WERI-Rb-1 (cell line): ENCODE results near the gene MAGED2.
A peak's percentile ranks its signal among the peaks of the same experiment; 100 is the strongest.
"Not testable (repeated sequence)": the region's sequence is repeated elsewhere in the genome, so short reads cannot be mapped to it uniquely, and the experiment has no call there.

Experiments
- DNase-seq: peaks from one replicate; pipeline ENCODE4 v3.0.0-alpha.2; 2020
- H3K27ac ChIP-seq: fragments of 250-450 bp; sonication (Bioruptor Pico); 2 replicates; pipeline ENCODE4 v1.5.1; 2020; ENCODE audit warnings: mild to moderate bottlenecking, moderate library complexity
- H3K27me3 ChIP-seq: fragments of 250-450 bp; sonication (Bioruptor Pico); 2 replicates; pipeline ENCODE4 v1.5.1; 2021; ENCODE audit warnings: mild to moderate bottlenecking, low read depth, moderate library complexity; ENCODE audit not compliant: insufficient read depth, severe bottlenecking
- H3K36me3 ChIP-seq: fragments of 250-450 bp; sonication (Bioruptor Pico); 2 replicates; pipeline ENCODE4 v1.5.1; 2020; ENCODE audit warnings: mild to moderate bottlenecking, moderate library complexity
- H3K4me3 ChIP-seq: 2 replicates; pipeline ENCODE4 v1.5.1; 2011; ENCODE audit warnings: low read depth, mild to moderate bottlenecking, control low read depth, low read length
- H3K9me3 ChIP-seq: fragments of 250-450 bp; sonication (Bioruptor Pico); 2 replicates; pipeline ENCODE4 v1.5.1; 2021; ENCODE audit warnings: mild to moderate bottlenecking, moderate library complexity; ENCODE audit not compliant: severe bottlenecking
- TF ChIP-seq, protein P1 (sequence below): IDR thresholded peaks from 2 replicates; pipeline ENCODE4 v1.5.1; 2011; ENCODE audit warnings: low read depth, mild to moderate bottlenecking, control low read depth, inconsistent platforms, low read length

MAGED2 gene

DNA sequence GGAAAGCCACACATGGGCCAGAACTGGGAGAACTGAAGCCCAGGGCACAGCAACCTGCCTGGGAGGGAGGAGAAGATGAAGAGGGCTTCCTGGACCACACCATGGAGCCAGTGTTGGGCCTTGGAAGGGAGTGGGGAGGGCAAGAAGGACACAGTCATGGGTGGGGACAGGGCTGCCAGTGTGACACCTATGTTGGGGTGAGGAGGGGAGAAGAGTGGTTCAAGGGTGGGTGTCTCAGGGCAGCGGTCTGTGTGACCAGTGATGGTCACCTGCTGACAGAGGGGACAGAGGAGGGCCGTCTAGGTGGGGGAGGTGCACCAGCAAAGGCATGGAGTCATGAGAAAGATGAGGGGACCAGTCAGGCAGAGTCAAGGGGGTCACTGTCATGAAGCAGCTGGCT is 13.8 kb downstream of the MAGED2 start:
- H3K27me3 ChIP-seq: peaks cover 35% of the 10 kb centered on the region
- TF ChIP-seq, protein P1, sequence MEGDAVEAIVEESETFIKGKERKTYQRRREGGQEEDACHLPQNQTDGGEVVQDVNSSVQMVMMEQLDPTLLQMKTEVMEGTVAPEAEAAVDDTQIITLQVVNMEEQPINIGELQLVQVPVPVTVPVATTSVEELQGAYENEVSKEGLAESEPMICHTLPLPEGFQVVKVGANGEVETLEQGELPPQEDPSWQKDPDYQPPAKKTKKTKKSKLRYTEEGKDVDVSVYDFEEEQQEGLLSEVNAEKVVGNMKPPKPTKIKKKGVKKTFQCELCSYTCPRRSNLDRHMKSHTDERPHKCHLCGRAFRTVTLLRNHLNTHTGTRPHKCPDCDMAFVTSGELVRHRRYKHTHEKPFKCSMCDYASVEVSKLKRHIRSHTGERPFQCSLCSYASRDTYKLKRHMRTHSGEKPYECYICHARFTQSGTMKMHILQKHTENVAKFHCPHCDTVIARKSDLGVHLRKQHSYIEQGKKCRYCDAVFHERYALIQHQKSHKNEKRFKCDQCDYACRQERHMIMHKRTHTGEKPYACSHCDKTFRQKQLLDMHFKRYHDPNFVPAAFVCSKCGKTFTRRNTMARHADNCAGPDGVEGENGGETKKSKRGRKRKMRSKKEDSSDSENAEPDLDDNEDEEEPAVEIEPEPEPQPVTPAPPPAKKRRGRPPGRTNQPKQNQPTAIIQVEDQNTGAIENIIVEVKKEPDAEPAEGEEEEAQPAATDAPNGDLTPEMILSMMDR: no peak
- no peaks in the 10 kb centered on the region for H3K9me3 ChIP-seq
- no peak overlapping the region for H3K4me3 ChIP-seq
- H3K36me3 ChIP-seq: no peaks in the 10 kb centered on the region
- no peak overlapping the region for H3K27ac ChIP-seq
- no peak for DNase-seq

DNA sequence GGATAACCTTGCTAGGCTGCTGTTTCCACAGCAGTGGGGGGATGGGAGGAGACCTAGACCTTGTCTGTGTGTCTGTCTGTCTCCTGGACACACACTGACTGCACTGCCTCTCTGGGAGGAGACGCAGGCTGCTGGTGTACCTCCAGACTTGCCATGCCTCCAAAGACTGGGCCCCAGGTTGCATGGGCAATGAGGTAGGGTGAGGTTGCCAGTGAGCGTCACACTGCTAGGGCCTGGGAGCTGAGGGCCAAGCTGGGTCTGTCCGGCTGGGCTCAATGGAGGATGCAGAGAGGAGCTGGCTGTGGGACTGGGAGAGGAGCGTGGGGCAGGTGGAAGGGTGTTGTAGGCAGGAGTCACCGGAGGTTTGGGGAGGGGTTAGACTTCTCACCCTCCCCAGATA is 16.6 kb downstream of the MAGED2 start:
- Histone ChIP-seq H3K27me3 (peaks cover 29% of the 10 kb centered on the region), H3K9me3 (no peaks in the 10 kb centered on the region), H3K27ac (no peak overlapping the region), H3K4me3 (no peak overlapping the region), H3K36me3 (no peaks in the 10 kb centered on the region)
- TF ChIP-seq, protein P1: no peak
- DNase-seq: no peak

DNA sequence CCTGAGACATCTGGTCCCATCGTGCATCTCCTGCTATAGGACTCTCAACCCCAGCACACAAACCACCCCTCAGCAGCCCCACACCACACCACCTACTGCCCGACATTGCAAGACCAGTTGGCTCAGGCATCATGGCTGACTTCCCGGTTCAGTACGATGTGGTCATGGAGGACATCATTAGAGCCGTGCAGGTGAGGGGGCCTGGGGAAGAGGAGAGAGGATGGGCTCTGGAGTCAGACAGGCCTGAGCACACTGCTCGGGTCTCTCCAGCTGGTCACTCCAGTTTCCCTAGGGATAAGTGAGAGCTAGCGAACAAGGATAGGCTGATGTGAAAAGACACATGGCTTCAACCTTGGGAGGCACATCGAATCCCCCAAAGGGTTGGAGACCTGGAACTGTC is 17.2 kb downstream of the MAGED2 start:
- Histone ChIP-seq H3K36me3 (no peaks in the 10 kb centered on the region), H3K9me3 (no peaks in the 10 kb centered on the region), H3K4me3 (no peak overlapping the region), H3K27ac (no peak overlapping the region), H3K27me3 (peaks cover 28% of the 10 kb centered on the region)
- DNase-seq: no peak
- TF ChIP-seq, protein P1: no peak

DNA sequence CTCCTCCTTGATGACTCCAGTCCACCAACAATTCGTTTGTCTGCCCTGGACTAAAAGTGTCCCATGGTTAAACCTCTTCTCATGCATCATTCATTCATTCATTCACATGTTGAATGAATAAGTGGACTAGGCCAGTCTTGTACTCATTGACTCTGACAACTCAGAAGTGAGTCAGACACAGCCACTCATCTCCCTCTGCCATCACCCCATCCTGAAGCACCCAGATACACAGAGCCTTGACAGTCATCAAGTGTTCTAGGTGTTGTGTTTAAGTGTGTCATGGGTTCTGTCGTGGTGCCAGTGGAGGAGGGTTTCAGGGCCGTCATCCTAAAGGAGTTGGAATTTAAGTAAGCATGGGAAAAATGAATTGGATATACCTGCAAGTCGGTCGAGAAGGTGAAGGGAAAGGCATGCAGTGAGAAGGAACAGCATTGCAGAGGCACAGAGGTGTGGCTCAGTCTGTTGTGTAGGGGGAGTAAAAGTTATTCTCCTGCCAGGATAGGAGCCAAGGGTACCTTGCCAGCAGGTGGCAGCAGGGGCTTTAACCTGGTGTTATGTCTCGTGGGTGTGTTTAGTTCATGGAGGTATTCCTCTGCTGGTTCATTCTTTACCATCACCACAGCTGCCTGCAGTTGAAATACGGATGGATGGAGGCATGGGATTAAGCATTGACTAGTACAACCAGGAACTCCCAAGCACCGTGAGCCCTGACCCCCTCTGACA is 18.3 kb downstream of the MAGED2 start:
- no peak overlapping the region for H3K27ac ChIP-seq
- H3K27me3 ChIP-seq: peaks cover 27% of the 10 kb centered on the region
- H3K36me3 ChIP-seq: no peaks in the 10 kb centered on the region
- no peak overlapping the region for H3K4me3 ChIP-seq
- TF ChIP-seq, protein P1: peak; percentile 37
- no peak for DNase-seq
- no peaks in the 10 kb centered on the region for H3K9me3 ChIP-seq

DNA sequence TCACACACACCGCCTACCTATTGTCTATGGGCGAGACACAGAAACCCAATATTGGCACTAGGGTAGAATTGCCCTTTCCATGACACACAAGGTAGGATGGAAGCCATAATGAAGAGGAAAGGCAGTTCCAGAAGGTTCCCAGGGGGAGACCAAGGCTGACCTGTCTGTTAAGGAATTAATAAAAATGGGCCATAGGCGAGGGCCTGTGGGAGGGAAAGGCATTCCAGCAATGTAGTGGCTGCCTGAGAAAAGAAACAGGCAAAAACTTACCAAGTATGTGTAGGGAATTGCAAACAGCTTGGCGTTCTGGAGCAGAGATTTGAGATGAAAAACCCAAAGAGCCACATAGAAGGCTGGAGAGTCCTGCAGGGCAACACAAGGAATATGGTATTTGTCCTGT is 19.1 kb downstream of the MAGED2 start:
- no peak overlapping the region for H3K27ac ChIP-seq
- no peak for DNase-seq
- H3K27me3 ChIP-seq: peaks cover 26% of the 10 kb centered on the region
- TF ChIP-seq, protein P1: no peak
- no peaks in the 10 kb centered on the region for H3K9me3 ChIP-seq
- no peak overlapping the region for H3K4me3 ChIP-seq
- H3K36me3 ChIP-seq: no peaks in the 10 kb centered on the region

DNA sequence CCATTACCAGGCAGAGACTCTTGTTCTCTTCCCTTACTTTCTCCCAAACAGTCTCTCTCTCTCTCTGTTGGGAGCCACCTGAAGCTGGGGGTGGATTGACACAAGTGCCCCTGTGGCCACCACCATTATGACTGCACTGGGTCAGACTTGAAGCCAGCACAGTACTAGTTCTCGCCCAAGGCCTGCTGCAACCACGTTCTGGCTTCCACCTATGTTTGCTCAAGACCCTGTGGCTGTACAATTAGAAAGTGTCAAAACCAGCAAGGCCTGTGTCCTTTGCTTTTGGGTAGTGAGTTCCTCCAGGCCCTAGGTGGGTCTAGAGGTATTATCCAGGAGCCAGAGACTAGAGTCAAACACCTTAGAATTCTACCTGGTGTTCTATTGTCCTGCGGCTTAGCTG is 31.0 kb downstream of the MAGED2 start:
- peaks cover 32% of the 10 kb centered on the region for H3K27me3 ChIP-seq
- no peak for DNase-seq
- TF ChIP-seq, protein P1: no peak

DNA sequence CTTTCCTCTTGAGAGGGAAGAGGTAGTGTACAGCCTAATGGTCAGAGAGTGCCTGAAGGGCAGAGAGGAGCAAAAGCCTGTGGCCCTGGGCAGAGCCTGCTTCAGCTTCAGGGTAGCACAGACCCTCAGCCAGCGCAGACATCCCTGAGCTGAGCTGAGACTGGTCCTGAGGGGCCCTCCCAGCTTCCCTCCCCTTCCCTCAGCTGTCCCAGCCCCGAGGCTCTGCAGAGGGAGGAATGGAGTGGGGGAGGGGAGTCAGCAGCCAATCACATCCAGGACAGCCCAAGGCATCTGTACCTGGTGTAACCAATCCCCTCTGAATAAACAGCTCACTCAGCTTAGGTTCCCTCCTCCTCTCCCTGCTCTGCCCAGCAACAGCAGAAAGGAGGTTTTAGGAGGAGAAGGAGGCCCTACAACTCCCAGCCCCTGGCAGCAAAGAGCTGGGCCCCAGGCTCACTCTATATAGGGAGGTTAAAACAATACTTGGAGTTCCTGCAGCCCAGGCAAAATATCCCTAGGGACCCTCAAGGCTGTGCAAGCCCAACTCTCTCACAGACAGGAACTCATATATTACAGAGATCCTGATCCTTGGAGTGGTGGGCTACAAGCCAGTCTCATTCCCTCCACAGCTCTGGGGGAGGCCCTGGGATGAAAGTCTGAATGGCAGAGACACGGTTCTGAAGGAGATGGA is 33.8 kb downstream of the MAGED2 start:
- DNase-seq, H3K36me3 ChIP-seq, H3K27ac ChIP-seq, H3K4me3 ChIP-seq, H3K9me3 ChIP-seq: not testable (repeated sequence)
- peaks cover 31% of the 10 kb centered on the region for H3K27me3 ChIP-seq

More for the DNA sequence above, 31.0 kb downstream of the MAGED2 start:
- Histone ChIP-seq H3K27ac (no peak overlapping the region), H3K4me3 (no peak overlapping the region), H3K36me3 (no peaks in the 10 kb centered on the region), H3K9me3 (no peaks in the 10 kb centered on the region)
